ENCODE measurements around the gene STK40.

Gene STK40

DNA sequence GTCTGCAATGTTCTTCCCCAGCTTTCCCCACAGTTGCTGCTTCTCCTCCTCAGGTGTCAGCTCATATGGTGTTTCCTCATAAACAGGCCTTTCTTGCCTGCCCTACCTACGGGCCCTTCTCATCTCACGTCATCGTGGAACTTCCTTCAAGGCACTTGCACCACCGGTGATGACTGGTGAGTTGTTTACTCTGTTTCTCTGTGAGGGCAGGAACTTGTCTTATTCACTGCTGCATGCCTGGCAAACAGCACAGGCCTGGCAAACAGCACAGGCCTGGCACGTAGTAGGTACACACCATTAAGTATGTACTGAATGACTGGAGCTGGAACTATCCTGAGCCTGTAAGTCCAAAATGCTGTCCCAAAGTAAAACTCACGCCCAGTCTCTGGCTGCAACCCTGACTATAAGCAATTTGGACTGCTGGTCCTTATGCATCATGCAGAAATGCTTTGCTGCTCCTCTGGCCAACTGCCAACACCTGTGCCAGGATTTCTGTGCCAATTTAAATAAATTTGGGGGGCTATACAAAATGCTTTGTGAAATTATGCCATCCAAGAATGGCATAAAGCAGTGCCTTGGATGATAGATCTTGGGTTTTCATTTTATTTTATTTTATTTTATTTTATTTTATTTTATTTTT lies 25.7 kb downstream of the STK40 start:
- TF ChIP-seq, protein P1, sequence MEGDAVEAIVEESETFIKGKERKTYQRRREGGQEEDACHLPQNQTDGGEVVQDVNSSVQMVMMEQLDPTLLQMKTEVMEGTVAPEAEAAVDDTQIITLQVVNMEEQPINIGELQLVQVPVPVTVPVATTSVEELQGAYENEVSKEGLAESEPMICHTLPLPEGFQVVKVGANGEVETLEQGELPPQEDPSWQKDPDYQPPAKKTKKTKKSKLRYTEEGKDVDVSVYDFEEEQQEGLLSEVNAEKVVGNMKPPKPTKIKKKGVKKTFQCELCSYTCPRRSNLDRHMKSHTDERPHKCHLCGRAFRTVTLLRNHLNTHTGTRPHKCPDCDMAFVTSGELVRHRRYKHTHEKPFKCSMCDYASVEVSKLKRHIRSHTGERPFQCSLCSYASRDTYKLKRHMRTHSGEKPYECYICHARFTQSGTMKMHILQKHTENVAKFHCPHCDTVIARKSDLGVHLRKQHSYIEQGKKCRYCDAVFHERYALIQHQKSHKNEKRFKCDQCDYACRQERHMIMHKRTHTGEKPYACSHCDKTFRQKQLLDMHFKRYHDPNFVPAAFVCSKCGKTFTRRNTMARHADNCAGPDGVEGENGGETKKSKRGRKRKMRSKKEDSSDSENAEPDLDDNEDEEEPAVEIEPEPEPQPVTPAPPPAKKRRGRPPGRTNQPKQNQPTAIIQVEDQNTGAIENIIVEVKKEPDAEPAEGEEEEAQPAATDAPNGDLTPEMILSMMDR (conservative IDR thresholded peaks at IDR 0.05; ENCODE audit: low read length), result no peak
- no peak for DNase-seq (ENCODE audit: low read depth)
- H3K4me3 ChIP-seq (ENCODE audit: low read length), result no peak overlapping the region

DNA sequence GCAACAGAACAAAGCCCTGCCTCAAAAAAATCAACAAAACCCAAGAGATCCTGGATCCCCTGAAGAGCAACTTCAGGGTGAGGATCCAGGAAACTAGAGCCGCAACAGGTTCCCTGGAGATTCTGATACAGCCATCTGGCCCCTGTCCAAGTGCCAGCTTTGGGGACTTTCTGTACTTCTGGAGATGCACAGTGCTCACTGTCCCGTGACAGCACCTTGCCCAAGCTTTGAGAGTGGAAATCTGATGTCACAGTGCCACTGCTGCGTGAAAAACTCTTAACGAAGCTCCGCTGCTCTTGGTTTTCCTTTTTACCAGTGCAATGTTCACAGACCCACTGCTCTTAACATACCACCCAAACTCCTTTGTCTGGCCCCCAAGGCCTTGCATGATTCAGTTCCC lies 26.3 kb downstream of the STK40 start:
- no peak overlapping the region for H3K4me3 ChIP-seq (ENCODE audit: low read length)
- TF ChIP-seq, protein P1 (conservative IDR thresholded peaks at IDR 0.05; ENCODE audit: low read length), result no peak
- DNase-seq (ENCODE audit: low read depth), result no peak

DNA sequence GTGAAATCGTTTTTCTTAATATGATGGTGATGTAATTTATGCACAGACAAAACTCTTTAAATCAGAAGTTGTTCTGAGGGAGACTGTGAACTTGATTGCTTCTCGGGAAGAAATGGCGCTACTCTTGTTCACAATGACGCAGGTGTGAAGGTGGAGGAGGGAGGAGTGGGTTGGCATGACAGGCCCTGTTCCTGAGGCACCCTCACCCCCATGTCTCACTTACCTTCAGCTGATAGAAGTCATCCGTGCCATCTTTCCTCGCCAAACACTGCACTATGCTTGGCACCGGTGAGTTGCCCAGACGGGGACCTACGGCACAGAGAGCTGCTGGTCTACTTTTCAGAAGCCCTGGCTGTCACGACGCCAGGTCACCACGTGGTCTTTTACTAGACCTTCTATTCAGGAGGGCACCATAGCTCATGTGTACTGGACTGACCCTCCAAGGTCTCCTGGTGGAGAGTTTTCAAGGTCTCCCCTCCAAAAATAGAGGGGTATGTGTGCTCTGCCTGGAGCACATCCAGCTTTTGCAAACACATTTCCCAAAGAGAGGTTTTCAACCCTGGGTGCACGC lies 27.1 kb downstream of the STK40 start:
- no peak for DNase-seq (ENCODE audit: low read depth)
- TF ChIP-seq, protein P1 (conservative IDR thresholded peaks at IDR 0.05; ENCODE audit: low read length), result no peak
- H3K4me3 ChIP-seq (ENCODE audit: low read length), result no peak overlapping the region

DNA sequence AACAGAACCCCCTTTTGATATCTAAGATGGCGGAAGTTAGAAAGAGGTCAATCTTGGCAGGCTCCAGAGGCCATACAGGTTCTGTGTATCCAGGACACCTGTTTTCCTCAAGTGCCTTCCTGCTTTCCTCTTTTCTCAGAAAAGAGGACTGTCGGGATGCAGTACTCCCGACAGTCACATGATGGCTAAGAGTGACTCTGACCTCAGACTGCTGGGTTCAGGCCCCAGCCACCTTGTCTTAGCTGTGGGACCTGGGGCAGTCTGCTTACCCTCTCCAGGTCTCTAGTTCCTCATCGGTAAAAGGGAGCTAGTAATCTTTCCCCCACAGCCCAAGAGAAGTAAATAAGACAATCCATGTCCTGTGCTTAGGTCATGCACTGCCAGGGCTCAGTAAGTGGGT lies 29.9 kb downstream of the STK40 start:
- TF ChIP-seq, protein P1 (conservative IDR thresholded peaks at IDR 0.05; ENCODE audit: low read length), result no peak
- no peak for DNase-seq (ENCODE audit: low read depth)
- H3K4me3 ChIP-seq (ENCODE audit: low read length), result no peak overlapping the region

DNA sequence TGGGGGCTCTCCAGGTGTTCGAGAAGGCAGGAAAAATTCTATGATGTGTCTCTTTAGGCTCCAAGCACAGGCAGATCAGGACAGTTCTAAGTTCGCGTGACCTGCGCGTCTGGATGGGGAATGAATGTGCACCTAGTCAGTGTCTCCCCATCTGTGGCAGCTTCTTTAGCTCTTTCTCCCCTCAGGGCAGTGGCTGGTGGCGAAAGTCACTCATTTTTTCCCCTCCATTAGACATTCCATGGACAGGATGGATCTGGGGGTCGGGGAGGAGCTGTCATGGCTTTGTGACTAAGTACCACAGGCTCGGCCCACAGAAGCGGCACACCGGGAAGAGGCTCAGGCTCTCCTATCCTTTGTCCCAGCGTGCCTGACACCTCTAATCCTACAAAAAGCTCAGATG lies 31.2 kb downstream of the STK40 start:
- DNase-seq (ENCODE audit: low read depth), result no peak
- H3K4me3 ChIP-seq (ENCODE audit: low read length), result no peak overlapping the region
- TF ChIP-seq, protein P1 (conservative IDR thresholded peaks at IDR 0.05; ENCODE audit: low read length), result no peak

DNA sequence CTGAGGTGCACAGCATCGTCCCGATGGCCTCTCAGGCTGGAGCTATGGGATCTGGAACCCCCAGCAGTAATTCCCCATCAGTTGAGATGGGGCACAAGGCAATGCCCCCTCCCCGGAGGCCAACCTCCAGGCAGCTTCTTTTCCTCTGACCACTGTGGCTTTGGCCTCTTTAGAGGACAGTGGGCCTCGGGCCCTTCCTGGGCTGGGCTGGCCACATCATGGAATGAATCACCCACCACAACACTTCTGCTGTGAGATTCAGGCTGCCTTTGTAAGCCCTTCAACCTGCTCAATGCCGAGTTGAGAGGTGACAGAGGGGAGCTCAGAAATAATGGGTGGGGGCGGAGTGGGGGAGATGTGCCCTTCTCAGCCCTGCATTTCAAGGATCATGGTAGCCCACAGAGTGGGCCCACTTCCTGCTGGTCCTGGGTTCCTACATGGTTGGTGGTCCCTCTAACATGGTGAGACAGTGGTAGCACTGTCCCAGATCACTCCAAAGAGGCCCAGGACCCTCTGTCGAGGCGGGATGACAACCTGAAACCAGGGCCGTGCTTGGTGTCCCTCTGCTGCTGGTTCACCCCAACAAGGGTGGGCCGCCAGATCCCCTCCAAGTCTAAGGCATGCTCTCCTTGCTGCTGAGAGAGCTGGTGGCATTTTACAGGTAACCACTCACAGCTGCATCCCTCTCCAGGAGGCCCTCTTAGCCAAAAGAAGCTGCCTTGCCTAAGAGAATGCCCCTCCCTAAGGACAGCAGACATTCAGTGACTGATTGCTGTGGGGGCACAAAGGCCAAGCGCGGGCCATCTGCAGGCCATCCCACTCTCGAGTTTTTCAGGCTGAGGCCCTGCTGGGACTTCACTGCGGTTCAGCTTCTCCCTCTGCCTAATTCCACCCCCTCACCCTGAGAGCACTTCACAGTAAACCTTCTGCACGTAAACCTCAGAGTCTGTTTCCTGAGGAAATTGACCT lies 32.5 kb downstream of the STK40 start:
- DNase-seq (ENCODE audit: low read depth), result peak; percentile 60
- TF ChIP-seq, protein P1 (conservative IDR thresholded peaks at IDR 0.05; ENCODE audit: low read length), result no peak
- H3K4me3 ChIP-seq (ENCODE audit: low read length), result no peak overlapping the region

All from AG10803 (cell line).